HCT116 (cell line): ENCODE data around the gene IL18RAP. TPM values are rescaled to one million over a fixed set of nuclear protein-coding genes. Genes with fewer than 3 reads are reported as not detected.

ENCODE experiments used
- ATAC-seq: fragments of 200-7000 bp; cut with Tn5 transposase; 2 replicates; pipeline ENCODE4 v1.9.1; 2020; ENCODE audit warnings: mild to moderate bottlenecking, moderate library complexity
- BruUV-seq: library from RNA; stranded (reverse); fragments of 400-500 nt; replicated peaks from 2 replicates; lab custom pipeline; 2021; lab: Mats Ljungman, UMichigan
- CTCF ChIA-PET: fragments of 300-600 bp; sonication (Branson Sonifier 250); formaldehyde crosslinking; loops from one replicate; lab custom pipeline; 2021; ENCODE audit warnings: antibody characterized with exemption; lab: Charles Lee
- POLR2A ChIA-PET: fragments of 300-600, 350-600 bp; sonication (Branson Sonifier 250); formaldehyde crosslinking; loops from one replicate; lab custom pipeline; 2021; ENCODE audit warnings: antibody characterized with exemption; lab: Charles Lee
- RAD21 ChIA-PET, 2 experiments: fragments of 300-600 bp; sonication (Branson Sonifier 250); formaldehyde crosslinking; loops; one replicate each; lab custom pipeline; 2023; ENCODE audit warnings: low total read pairs in 2 of 2; ENCODE audit not compliant: uncharacterized antibody in 2 of 2, unreplicated experiment in 2 of 2, low non-redundant PET in 1 of 2; lab: Charles Lee
- DNase-seq: peaks from one replicate; pipeline ENCODE4 v3.0.0-alpha.2; 2010; ENCODE audit warnings: low read depth, low spot score
- H2AFZ ChIP-seq: fragments of 200-600 bp; shearing (Covaris generic), sonication (generic); 2 replicates; pipeline ENCODE4 v1.6.1; 2017; ENCODE audit warnings: low read depth, mixed run types, mixed read lengths, antibody characterized with exemption, low read length; ENCODE audit not compliant: poor library complexity, severe bottlenecking
- H3K27ac ChIP-seq: 2 replicates; pipeline ENCODE4 v1.5.1; 2012; ENCODE audit warnings: low read depth, low read length
- H3K27me3 ChIP-seq: fragments of 200-600 bp; sonication (generic); 2 replicates; pipeline ENCODE4 v1.6.1; 2016; ENCODE audit warnings: mixed run types, low read length, mixed read lengths; ENCODE audit not compliant: insufficient read depth
- H3K36me3 ChIP-seq, 2 experiments: fragments of 200-500 bp in 1 of 2; fragments of 200-600 bp in 1 of 2; sonication (Bioruptor generic) in 1 of 2; sonication (generic) in 1 of 2; 2 replicates each; pipeline versions ENCODE4 v1.5.1 to v1.6.1; 2014 to 2016; ENCODE audit warnings: low read length in 2 of 2, inconsistent platforms in 1 of 2, mixed read lengths in 1 of 2, mixed run types in 1 of 2; ENCODE audit not compliant: insufficient read depth in 2 of 2, control insufficient read depth in 1 of 2
- H3K4me1 ChIP-seq, 2 experiments: fragments of 200-600 bp in 1 of 2; sonication (generic) in 1 of 2; 2 replicates each; pipeline versions ENCODE4 v1.5.1 to v1.6.1; 2012 to 2017; ENCODE audit warnings: low read length in 2 of 2, inconsistent platforms in 1 of 2, mild to moderate bottlenecking in 1 of 2, mixed read lengths in 1 of 2, mixed run types in 1 of 2, moderate library complexity in 1 of 2; ENCODE audit not compliant: insufficient read depth in 2 of 2, control insufficient read depth in 1 of 2
- H3K4me2 ChIP-seq: fragments of 200-600 bp; sonication (generic); 2 replicates; pipeline ENCODE4 v1.6.1; 2017; ENCODE audit warnings: mixed run types, low read length, mixed read lengths
- H3K4me3 ChIP-seq, 2 experiments: fragments of 200-600 bp in 1 of 2; sonication (generic) in 1 of 2; replicated peaks in 1 of 2; 2 replicates each; pipeline ENCODE4 v1.5.1; 2011 to 2016; ENCODE audit warnings: low read length in 2 of 2, control low read depth in 1 of 2, low read depth in 1 of 2, mild to moderate bottlenecking in 1 of 2, mixed read lengths in 1 of 2, mixed run types in 1 of 2
- H3K79me2 ChIP-seq: fragments of 200-600 bp; sonication (generic); 2 replicates; pipeline ENCODE4 v1.6.1; 2017; ENCODE audit warnings: mild to moderate bottlenecking, mixed run types, low read length, moderate library complexity, mixed read lengths; ENCODE audit not compliant: insufficient read depth
- H3K9ac ChIP-seq: fragments of 200-600 bp; sonication (generic); 2 replicates; pipeline ENCODE4 v1.6.1; 2016; ENCODE audit warnings: low read length, mixed read lengths
- H3K9me2 ChIP-seq: fragments of 200-600 bp; sonication (generic), shearing (Covaris generic); 2 replicates; pipeline ENCODE4 v1.6.1; 2017; ENCODE audit warnings: mixed run types, mild to moderate bottlenecking, moderate library complexity; ENCODE audit not compliant: insufficient read depth
- H3K9me3 ChIP-seq, 2 experiments: fragments of 200-500 bp in 1 of 2; fragments of 200-600 bp in 1 of 2; sonication (Bioruptor generic) in 1 of 2; sonication (generic) in 1 of 2; 2 replicates each; pipeline ENCODE4 v1.6.1; 2014 to 2017; ENCODE audit warnings: low read length in 2 of 2, mixed read lengths in 2 of 2, inconsistent platforms in 1 of 2, low read depth in 1 of 2, mild to moderate bottlenecking in 1 of 2, mixed run types in 1 of 2, moderate library complexity in 1 of 2; ENCODE audit not compliant: control insufficient read depth in 1 of 2, insufficient read depth in 1 of 2
- H4K20me1 ChIP-seq: fragments of 200-600 bp; sonication (generic), shearing (Covaris generic); 2 replicates; pipeline ENCODE4 v1.6.1; 2017; ENCODE audit warnings: mixed run types, mild to moderate bottlenecking, moderate library complexity; ENCODE audit not compliant: insufficient read depth
- FOSL1 ChIP-seq: IDR thresholded peaks from 2 replicates; pipeline ENCODE4 v1.6.1; 2012; ENCODE audit warnings: low read depth
- JUND ChIP-seq: IDR thresholded peaks from 2 replicates; pipeline ENCODE4 v1.6.1; 2012
- POLR2AphosphoS5 ChIP-seq: IDR thresholded peaks from 2 replicates; pipeline ENCODE4 v1.6.1; 2011; ENCODE audit warnings: mild to moderate bottlenecking, low read depth, low read length, moderate library complexity
- RAD21 ChIP-seq: IDR thresholded peaks from 2 replicates; pipeline ENCODE4 v1.6.1; 2012; ENCODE audit warnings: low read depth, mild to moderate bottlenecking
- REST ChIP-seq: IDR thresholded peaks from 2 replicates; pipeline ENCODE4 v1.6.1; 2012; ENCODE audit warnings: low read depth
- ZBTB33 ChIP-seq: IDR thresholded peaks from 2 replicates; pipeline ENCODE4 v1.6.1; 2011; ENCODE audit warnings: mild to moderate bottlenecking, low read length, moderate library complexity; ENCODE audit not compliant: insufficient replicate concordance; ENCODE audit errors: extremely low read depth
- ZNF274 ChIP-seq: fragments of 200-500 bp; sonication (Bioruptor generic); IDR thresholded peaks from 2 replicates; pipeline ENCODE4 v1.6.1; 2014; ENCODE audit warnings: mild to moderate bottlenecking, low read depth, low read length, inconsistent platforms
- intact Hi-C: fragments of 100-400 bp; cut with micrococcal nuclease; formaldehyde crosslinking; loops from 2 replicates; pipeline ENCODE4 v1.10.0; 2022
- total RNA-seq: library from RNA; stranded (reverse); gene quantifications from one replicate; pipeline ENCODE4 v1.2.1, GENCODE V29; 2021; ENCODE audit not compliant: unreplicated experiment
- TF ChIP-seq, protein P1 (sequence below): IDR thresholded peaks from 2 replicates; pipeline ENCODE4 v1.6.1; 2012
- TF ChIP-seq, protein P2 (sequence below): IDR thresholded peaks from 2 replicates; pipeline ENCODE4 v1.6.1; 2012

The IL18RAP gene
- total RNA-seq, 1 experiment from 2014 or later = not detected

- no peaks in the 10 kb centered on the region for H3K36me3 ChIP-seq
- no peak overlapping the region for H3K27ac ChIP-seq
- ChIA-PET RAD21 (no interaction called here), CTCF (no interaction called here)
- no peak overlapping the region for H2AFZ ChIP-seq
- no peaks in the 10 kb centered on the region for H3K9me2 ChIP-seq
- no peaks in the 10 kb centered on the region; the same call in 1 of the 2 replicates for H4K20me1 ChIP-seq
- intact Hi-C loops = no loop called here
- no peak overlapping the region for H3K4me3 ChIP-seq
- no peak for ATAC-seq
- H3K27me3 ChIP-seq = no peaks in the 10 kb centered on the region
- H3K4me1 ChIP-seq = no peaks in the 10 kb centered on the region
- no peaks in the 10 kb centered on the region for H3K79me2 ChIP-seq
- H3K4me2 ChIP-seq = no peak overlapping the region
- H3K9ac ChIP-seq = no peak overlapping the region
- no TSS peak for BruUV-seq
- TF ChIP-seq REST = no peak
- TF ChIP-seq ZNF274 = no peak
- TF ChIP-seq RAD21 = no peak
- no peak for TF ChIP-seq POLR2AphosphoS5
- no peak for TF ChIP-seq FOSL1
- TF ChIP-seq, protein P1, sequence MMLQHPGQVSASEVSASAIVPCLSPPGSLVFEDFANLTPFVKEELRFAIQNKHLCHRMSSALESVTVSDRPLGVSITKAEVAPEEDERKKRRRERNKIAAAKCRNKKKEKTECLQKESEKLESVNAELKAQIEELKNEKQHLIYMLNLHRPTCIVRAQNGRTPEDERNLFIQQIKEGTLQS = no peak
- no peak for TF ChIP-seq ZBTB33
- TF ChIP-seq JUND = no peak
- TF ChIP-seq, protein P2, sequence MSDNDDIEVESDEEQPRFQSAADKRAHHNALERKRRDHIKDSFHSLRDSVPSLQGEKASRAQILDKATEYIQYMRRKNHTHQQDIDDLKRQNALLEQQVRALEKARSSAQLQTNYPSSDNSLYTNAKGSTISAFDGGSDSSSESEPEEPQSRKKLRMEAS = no peak
- TF ChIP-seq, all 23 proteins: peak for 0
- DNase-seq = no peak
- POLR2A ChIA-PET = no interaction called here
- peaks cover 6 to 8% of the 10 kb centered on the region in 2 experiments; a peak in 1 of 4 replicates for H3K9me3 ChIP-seq
These were observed 37.0 kb upstream of the IL18RAP start for GRCh38 chr2:102386004-102386403.
